Suppressor macrophage (primary cell): ENCODE measurements around the gene RAD54L2.
"Not testable (repeated sequence)": the region's sequence is repeated elsewhere in the genome, so short reads cannot be mapped to it uniquely, and the experiment has no call there.

Experiments used
- DNase-seq, 4 experiments: peaks; one replicate each; pipeline ENCODE4 v3.0.0-alpha.2; 2020 to 2022

Gene RAD54L2

GRCh38 chr3:51544011-51544775 lies 5.7 kb downstream of the RAD54L2 start:
- DNase-seq = no peak

GRCh38 chr3:51547274-51547673 lies 8.8 kb downstream of the RAD54L2 start:
- no peak for DNase-seq

GRCh38 chr3:51549311-51549710 lies 10.8 kb downstream of the RAD54L2 start:
- no peak for DNase-seq

- no peak for DNase-seq
Observed at GRCh38 chr3:51550080-51550819, 11.7 kb downstream of the RAD54L2 start.

GRCh38 chr3:51557993-51558392 lies 19.5 kb downstream of the RAD54L2 start:
- no peak for DNase-seq

GRCh38 chr3:51559411-51559888 lies 20.9 kb downstream of the RAD54L2 start:
- no peak for DNase-seq

GRCh38 chr3:51559961-51560360 lies 21.4 kb downstream of the RAD54L2 start:
- no peak for DNase-seq

GRCh38 chr3:51562403-51562802 lies 23.9 kb downstream of the RAD54L2 start:
- DNase-seq = not testable (repeated sequence)

- peak; percentile 22 to 50 (median 34) for DNase-seq
Observed at GRCh38 chr3:51568036-51568435, 29.5 kb downstream of the RAD54L2 start.

- no peak for DNase-seq
Observed at GRCh38 chr3:51568996-51569395, 30.5 kb downstream of the RAD54L2 start.

- DNase-seq = no peak
Observed at GRCh38 chr3:51578238-51578637, 39.7 kb downstream of the RAD54L2 start.

GRCh38 chr3:51580418-51580817 lies 41.9 kb downstream of the RAD54L2 start:
- DNase-seq = no peak

- no peak for DNase-seq
Observed at GRCh38 chr3:51581524-51581923, 43.0 kb downstream of the RAD54L2 start.

- DNase-seq = no peak
Observed at GRCh38 chr3:51585197-51585596, 46.7 kb downstream of the RAD54L2 start.

- DNase-seq = no peak
Observed at GRCh38 chr3:51585871-51586270, 47.4 kb downstream of the RAD54L2 start.
